Measurements from ENCODE around the gene RAPGEF6. TPM values are rescaled to one million over a fixed set of nuclear protein-coding genes. Genes with fewer than 3 reads are reported as not detected.
A peak's percentile ranks its signal among the peaks of the same experiment; 100 is the strongest.
"Not testable (repeated sequence)": the region's sequence is repeated elsewhere in the genome, so short reads cannot be mapped to it uniquely, and the experiment has no call there.

RAPGEF6 gene
- total and polyA plus RNA-seq, 7 donors = 1.8 to 30.5 (median 16.1) TPM

GRCh38 chr5:131382407-131383395, 252.3 kb downstream of the RAPGEF6 start:
- intact Hi-C loops (cut with DNase I) = no loop called here
- peaks cover 0 to 12% (median under 1%) of the 10 kb centered on the region in 4 donors for H3K4me1 ChIP-seq
- WGBS, 2 donors = 41 to 46% methylated on average over 3 of the region's 3 CpGs
- DNase-seq = no peak
- no peaks in the 10 kb centered on the region for H3K27me3 ChIP-seq
- no peak overlapping the region for H3K4me3 ChIP-seq
- H3K27ac ChIP-seq = no peak overlapping the region
- no peak for TF ChIP-seq EP300 (IDR thresholded peaks at IDR 0.05)
- TF ChIP-seq POLR2A (IDR thresholded peaks at IDR 0.05) = no peak
- TF ChIP-seq POLR2AphosphoS5 (IDR thresholded peaks at IDR 0.05) = no peak
- peak in 2 of 4 experiments; percentile 9 to 12 for TF ChIP-seq CTCF (IDR thresholded peaks at IDR 0.05)
- H3K36me3 ChIP-seq = peaks cover 0 to 2% (median 0%) of the 10 kb centered on the region in 4 donors
- H3K9me3 ChIP-seq = no peaks in the 10 kb centered on the region

GRCh38 chr5:131381777-131382176, 253.3 kb downstream of the RAPGEF6 start:
- no peak overlapping the region for H3K27ac ChIP-seq
- intact Hi-C loops (cut with DNase I) = no loop called here
- no peaks in the 10 kb centered on the region for H3K9me3 ChIP-seq
- DNase-seq = no peak
- no peaks in the 10 kb centered on the region for H3K36me3 ChIP-seq
- 52 to 69% methylated on average over 2 of the region's 2 CpGs for WGBS, 2 donors
- TF ChIP-seq POLR2AphosphoS5 (IDR thresholded peaks at IDR 0.05) = no peak
- TF ChIP-seq CTCF (IDR thresholded peaks at IDR 0.05) = no peak
- TF ChIP-seq EP300 (IDR thresholded peaks at IDR 0.05) = no peak
- H3K27me3 ChIP-seq = no peaks in the 10 kb centered on the region
- no peak overlapping the region for H3K4me3 ChIP-seq
- H3K4me1 ChIP-seq = peaks cover 0 to 14% (median 4%) of the 10 kb centered on the region in 4 donors

GRCh38 chr5:131381021-131381420, 254.0 kb downstream of the RAPGEF6 start:
- H3K4me3 ChIP-seq = no peak overlapping the region
- DNase-seq = no peak
- peaks cover 0 to 14% (median 4%) of the 10 kb centered on the region in 4 donors for H3K4me1 ChIP-seq
- intact Hi-C loops (cut with DNase I) = no loop called here
- 93 to 98% methylated on average over 4 of the region's 4 CpGs for WGBS, 2 donors
- H3K9me3 ChIP-seq = no peaks in the 10 kb centered on the region
- no peaks in the 10 kb centered on the region for H3K36me3 ChIP-seq
- TF ChIP-seq CTCF (IDR thresholded peaks at IDR 0.05) = no peak
- no peaks in the 10 kb centered on the region for H3K27me3 ChIP-seq
- H3K27ac ChIP-seq = no peak overlapping the region

- H3K27me3 ChIP-seq; H3K9me3 ChIP-seq; H3K4me3 ChIP-seq; intact Hi-C loops (cut with DNase I); DNase-seq; H3K36me3 ChIP-seq: not testable (repeated sequence)
- peak overlapping the region in 2 of 4 donors; percentile 30 to 49 for H3K27ac ChIP-seq
- WGBS, 2 donors = 58 to 73% methylated on average over 2 of the region's 2 CpGs
- H3K4me1 ChIP-seq = peaks cover 0 to 14% (median 4%) of the 10 kb centered on the region in 4 donors
These were observed 254.8 kb downstream of the RAPGEF6 start for GRCh38 chr5:131380238-131380637.

GRCh38 chr5:131379723-131380122, 255.3 kb downstream of the RAPGEF6 start:
- H3K36me3 ChIP-seq = no peaks in the 10 kb centered on the region
- H3K4me1 ChIP-seq = peaks cover 0 to 14% (median 7%) of the 10 kb centered on the region in 4 donors
- TF ChIP-seq EP300 (IDR thresholded peaks at IDR 0.05) (no peak), POLR2AphosphoS5 (IDR thresholded peaks at IDR 0.05) (peak in 1 of 4 donors; percentile 29), CTCF (IDR thresholded peaks at IDR 0.05) (no peak), POLR2A (IDR thresholded peaks at IDR 0.05) (no peak)
- H3K9me3 ChIP-seq = no peaks in the 10 kb centered on the region
- no peaks in the 10 kb centered on the region for H3K27me3 ChIP-seq
- H3K27ac ChIP-seq = peak overlapping the region in 2 of 4 donors; percentile 30 to 49
- DNase-seq = no peak
- no peak overlapping the region for H3K4me3 ChIP-seq
- intact Hi-C loops (cut with DNase I) = no loop called here
- 13 to 52% methylated on average over 7 of the region's 7 CpGs for WGBS, 2 donors
